Femur (tissue), 1 donor: ENCODE results near the gene FXYD7.

Experiments used
- DNase-seq: peaks from one replicate; pipeline ENCODE4 v3.0.0-alpha.2; 2017

The FXYD7 gene

DNA sequence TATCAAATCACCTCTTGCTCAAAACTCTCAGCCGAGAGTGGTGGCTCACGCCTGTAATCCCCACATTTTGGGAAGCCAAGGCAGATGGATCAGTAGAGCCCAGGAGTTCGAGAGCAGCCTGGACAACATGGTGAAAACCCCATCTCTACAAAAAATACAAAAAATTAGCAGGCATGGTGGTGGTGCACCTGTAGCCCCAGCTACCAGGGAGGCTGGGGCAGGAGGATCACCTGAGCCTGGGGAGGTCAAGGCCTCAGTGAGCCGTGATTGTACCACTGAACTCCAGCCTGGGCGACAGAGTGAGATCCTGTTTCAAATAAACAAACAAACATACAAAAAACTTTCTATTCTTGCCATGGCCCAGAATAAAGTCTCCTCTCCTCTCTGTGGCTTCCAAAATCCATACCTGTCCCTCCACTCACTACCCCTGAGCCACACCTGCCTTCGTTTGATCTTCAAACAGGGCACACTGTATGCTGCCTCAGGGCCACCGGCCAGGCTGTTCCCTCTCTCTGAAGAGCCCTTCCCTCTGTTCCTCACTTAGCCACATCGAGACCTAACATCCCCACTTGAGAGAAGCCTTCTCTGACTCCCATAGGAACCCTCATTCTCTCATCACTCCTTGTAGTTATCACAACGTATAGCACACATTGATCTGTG is 14.5 kb upstream of the FXYD7 start:
- DNase-seq: no peak

DNA sequence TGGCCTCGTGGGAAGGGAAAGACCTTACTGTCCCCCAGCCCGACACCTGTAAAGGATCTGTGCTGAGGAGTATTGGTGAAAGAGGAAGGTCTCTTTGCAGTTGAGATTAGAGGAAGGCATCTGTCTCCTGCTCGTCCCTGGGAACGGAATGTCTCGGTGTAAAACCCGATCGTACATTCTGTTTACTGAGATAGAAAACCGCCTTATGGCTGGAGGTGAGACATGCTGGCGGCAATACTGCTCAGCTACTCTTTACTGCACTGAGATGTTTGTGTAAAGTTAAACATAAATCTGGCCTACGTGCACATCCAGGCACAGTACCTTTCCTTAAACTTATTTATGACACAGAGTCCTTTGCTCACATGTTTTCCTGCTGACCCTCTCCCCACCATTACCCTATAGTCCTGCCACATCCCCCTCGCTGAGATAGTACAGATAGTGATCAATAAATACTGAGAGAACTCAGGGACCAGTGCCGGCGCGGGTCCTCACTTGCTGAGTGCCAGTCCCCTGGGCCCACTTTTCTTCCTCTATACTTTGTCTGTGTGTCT is 13.3 kb upstream of the FXYD7 start:
- DNase-seq: peak; percentile 3

- no peak for DNase-seq
Observed at GRCh38 chr19:35130761-35131720, 12.0 kb upstream of the FXYD7 start.

GRCh38 chr19:35132254-35132653 is 10.8 kb upstream of the FXYD7 start:
- DNase-seq: no peak

DNA sequence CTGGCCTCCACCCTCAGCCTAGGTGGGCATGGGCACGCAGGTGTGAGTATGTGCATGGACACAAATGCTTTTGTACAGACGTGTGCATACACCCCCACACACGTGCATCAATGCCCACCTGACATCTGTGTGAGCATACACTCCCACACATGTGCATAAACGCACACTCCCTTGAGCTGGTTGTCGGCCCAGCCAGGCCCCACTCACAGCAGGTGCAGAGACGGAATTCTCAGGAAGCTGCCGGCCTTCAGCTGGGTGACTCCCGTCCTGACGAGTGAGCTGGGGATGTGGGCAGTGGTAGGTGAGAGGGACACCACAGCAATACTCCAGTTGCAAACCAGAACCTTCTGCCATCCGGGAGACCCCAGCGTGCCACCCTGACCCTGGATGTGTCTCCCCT is 9.2 kb upstream of the FXYD7 start:
- no peak for DNase-seq

DNA sequence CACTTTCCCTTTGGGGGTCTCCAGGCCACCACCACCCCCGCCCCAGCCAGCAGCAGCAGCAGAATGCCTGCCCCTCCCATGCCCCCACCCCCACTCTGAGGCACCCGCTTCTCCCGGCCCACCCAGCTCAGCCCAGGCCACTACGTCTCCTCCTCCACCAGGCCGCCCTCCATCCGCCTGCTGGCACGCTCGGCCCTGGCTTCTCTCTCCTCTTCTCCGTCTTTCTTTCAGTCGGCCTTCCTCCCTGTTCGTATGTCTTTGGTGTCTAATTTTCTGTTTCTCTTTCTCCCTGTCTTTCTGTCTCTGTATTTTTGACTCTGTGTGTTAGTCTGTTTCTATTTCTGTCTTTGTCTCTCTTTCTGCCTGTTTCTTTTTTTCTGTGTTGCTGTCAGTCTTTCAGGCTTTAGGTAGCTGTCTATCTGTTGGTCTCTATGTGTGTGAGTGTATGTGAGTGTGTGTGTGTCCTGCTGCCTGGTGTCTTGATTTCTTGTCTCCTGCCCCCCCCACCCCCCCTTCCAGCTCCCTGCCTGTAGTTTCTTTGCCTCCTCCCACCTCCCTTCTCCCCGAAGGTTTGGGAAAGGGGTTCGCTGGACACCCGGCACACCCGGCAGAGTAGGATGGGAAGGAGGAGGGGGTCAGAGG is 8.3 kb upstream of the FXYD7 start, which contains the start of gene LGI4:
LGI4 (minus strand) TSS at position 459 of the 642 bp plus-strand sequence; CDS start at position 80, 379 bp downstream.
- no peak for DNase-seq

DNA sequence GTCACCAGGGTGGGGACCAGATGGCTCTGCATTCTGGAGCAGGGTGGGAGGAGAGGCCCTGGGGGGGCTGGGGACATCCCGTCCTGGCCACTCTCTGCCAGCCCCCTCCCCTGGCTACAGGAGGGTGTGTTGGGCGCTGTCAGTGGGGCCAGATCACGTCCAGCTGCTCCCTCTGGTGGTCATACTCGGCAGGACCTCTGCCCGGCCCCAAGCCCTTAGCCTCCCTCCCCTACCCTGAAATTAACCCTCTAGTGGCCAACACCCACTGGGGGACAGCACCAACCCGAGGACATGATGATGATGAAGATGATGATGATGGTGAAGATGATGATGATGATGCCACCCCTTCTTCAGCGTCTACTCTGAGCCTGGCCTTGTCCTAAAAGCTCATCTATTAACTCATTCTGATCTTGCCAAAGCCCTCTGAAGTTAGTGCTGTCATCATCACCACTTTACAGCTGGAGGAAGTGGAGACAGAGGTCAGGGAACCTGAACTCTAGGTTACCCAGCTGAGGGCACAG is 7.6 kb upstream of the FXYD7 start:
- peak; percentile 91 for DNase-seq

DNA sequence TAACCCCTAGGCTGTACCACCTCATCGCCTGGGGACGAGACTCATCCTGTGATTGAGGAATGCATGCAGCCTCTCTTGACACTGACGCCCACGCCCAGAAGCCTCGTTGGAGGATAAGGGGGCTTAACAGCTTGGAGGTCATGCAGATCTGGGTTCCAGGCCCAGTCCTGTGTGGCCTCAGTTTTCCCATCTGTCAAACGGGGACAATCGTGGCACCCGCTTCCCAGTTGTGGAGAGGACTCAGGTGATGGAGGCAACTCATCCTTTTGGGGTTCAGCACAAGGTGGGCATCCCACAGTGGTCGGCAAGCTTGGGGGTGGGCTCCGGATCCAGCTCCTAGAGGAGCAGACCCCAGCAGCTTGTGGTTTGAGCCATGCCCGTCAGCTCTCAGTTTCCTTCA is 6.8 kb upstream of the FXYD7 start:
- DNase-seq: no peak

DNA sequence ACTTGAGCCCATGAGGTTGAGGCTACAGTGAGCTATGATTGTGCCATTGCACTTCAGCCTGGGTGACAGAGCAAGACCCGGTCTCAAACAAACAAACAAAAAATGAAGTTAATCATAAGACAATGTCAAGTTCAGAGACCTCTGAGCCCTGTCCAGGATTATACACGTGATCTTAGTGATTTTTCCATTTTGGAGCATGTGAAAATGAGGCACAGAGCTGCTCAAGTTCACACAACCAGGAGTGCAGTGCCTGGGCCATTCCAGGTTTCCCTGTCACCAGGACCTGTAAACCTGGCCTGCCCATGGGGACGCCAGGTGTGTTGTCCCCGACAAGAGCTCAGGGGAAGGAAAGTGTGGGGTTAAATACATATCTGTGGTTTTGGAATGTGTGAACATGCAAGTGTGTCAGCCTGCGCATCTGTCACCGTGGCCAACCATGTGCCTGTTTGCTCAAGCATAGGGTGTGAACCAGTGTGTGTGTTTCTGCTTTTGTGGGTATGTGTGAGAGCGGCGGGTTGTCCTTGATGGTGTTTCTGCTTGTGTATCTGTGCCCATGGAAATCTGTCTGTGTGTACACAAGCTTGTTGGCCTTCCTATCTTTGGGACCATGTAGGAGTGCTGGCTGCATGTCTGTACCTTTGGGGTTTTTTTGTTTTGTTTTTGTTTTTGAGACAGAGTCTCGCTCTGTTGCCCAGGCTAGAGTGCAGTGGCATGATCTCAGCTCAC is 5.9 kb upstream of the FXYD7 start:
- no peak for DNase-seq

DNA sequence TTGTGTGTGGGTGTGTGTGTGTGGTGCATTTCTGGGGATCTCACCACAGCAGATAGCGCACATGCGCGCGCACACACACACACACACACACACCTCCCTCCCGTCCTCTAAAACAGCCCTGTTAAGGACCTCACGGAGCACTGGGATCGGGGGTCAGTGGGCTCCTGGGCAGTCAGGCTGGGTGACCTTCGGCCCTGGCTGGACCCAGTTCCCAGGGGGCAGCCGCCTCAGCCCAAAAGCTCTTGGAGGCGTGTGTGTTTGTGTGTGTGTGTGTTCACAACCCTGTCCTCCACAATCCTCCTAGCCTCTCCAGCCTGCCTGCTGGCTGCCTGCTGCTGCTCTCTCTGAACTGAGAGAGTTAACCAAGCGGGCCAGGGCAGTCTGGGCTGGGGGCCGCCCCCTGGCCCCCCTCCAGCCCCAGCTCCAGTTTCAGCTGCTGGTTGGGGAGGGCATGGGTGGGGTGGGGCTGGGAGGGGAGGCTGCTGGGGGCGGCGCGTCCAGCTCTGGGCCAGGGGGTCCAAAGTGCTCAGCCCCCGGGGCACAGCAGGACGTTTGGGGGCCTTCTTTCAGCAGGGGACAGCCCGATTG is 4.7 kb upstream of the FXYD7 start, which contains the start of gene FXYD1:
FXYD1 (plus strand) TSS at position 520 of the 588 bp plus-strand sequence. CDS start 1,256 bp downstream, outside the sequence.
- peak; percentile 90 for DNase-seq

DNA sequence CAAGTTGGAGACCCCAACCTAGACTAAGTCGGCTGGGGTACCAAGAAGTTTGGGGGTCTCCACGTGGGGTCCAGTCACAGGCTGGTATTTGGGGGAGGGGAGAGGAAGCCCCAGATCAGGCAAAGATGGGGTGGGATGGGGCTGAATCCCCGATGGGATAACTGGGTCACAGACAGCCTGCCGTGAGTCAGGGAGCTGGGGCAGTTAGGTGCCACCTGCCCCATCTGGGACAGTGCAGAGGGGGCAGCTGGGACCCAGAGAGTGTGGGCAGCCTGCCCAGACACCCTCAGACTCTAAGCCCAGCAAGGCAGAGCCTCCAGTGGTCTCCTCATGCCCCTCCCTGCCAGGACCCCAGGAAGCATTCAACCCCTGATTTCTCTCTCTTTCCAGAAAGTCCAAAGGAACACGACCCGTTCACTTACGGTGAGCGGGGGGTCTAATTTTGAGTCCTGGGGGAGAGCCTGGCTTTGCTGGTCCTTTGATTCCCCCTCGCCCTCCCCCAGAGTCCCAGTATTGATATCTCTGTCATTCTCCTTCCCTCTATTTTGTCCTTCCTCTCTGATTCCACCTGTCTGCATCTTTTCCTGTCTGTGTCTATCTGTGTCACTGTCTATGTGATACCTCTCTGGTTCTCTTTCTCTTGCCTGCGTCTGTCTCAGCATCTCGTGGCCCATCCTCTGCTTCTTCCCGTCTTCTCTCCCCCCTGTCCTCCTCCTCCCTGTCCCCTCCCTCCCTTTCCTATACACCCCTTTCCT is 2.7 kb upstream of the FXYD7 start:
- DNase-seq: no peak

DNA sequence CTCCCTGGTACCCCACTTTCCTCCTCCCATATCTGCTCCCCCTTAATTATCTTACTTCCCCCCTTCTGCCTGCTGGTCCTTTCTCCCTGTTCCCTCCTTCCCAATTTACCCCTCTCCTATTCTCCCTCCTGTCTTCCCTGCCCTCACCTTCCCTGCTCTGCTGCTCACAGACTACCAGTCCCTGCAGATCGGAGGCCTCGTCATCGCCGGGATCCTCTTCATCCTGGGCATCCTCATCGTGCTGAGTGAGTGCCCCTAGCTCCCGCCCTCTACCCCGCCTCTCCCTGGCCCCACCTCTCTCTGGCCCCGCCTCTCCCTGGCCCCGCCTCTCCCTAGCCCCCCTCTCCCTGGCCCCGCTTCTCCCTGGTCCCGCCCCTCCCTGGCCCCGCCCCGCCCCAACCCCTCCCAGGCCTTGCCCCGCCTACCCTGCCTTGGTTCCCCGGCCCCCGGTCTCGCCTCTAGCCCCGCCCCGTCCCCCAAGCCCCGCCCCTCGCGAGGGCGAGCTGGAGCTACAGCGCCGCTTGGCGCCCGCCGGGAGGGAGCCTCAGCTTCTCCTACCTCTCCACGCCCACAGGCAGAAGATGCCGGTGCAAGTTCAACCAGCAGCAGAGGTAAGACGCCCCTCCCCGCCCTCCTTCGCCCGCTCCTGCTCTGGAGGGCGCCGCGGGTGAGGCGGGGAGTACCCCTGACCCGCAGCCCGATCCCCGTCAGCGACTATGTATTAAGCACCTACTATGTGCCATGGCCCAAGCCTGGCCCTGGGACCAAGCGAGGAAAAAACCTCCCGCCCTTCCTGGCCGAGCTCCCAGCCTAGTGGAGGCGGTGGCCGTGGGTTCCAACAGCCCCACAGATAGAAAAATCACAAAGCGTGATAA is 1.9 kb upstream of the FXYD7 start:
- peak; percentile 95 for DNase-seq

DNA sequence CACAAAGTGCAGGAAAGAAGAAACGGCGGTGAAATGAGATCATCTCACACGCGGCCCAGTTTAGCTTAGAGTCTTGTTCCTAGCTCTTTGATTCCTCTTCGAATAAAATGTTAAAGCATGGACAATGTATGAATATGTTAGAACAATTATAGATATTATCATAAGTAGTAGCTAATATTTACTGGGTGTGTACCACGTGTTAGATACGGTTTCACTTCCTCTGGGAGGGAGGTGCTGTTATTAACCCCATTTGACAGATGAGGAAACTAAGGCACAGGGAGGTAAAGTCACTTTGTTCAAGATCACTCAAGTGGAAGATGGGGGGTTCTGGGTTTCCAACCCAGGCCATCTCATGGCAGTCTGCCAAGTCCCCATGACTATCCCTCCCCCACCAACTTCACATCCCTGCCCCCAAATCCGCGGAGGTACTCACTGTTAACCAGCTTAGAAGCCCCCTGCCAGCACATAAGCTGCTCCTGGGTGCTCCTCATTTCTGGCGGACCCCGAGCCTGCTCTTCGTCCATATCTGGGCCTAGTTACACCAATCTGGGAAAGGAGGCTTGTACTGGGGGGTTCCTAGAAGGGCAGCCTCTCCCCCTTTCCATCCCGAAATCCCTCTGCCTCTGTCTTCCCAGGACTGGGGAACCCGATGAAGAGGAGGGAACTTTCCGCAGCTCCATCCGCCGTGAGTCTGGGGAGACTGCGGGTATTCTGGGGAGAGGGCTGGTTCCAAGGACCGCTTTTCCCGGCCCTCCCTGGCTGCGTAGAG is 1.0 kb upstream of the FXYD7 start:
- no peak for DNase-seq

DNA sequence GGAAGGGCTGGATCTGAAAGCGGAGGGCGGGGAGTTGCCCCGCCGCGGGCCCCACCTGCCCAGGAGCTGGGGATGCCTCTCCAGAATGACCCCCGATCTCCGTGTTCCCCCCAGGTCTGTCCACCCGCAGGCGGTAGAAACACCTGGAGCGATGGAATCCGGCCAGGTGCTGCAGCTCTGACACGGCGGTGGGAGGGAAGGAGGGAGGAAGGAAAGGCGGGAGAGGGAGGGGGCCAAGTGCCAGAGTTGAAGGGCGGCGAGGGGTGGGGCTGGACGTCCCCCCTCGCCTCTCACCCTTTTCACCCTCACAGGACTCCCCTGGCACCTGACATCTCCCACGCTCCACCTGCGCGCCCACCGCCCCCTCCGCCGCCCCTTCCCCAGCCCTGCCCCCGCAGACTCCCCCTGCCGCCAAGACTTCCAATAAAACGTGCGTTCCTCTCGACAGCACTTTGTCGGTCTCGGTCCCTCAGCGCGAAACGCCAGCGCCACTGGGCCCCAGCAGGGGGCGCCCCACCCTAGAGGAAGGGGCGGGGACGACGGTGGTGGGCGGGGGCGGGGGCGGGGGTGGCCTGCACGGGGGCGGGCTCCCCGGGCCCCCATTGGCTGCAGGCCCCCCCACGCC is 337 bp upstream of the FXYD7 start:
- DNase-seq: peak; percentile 65

DNA sequence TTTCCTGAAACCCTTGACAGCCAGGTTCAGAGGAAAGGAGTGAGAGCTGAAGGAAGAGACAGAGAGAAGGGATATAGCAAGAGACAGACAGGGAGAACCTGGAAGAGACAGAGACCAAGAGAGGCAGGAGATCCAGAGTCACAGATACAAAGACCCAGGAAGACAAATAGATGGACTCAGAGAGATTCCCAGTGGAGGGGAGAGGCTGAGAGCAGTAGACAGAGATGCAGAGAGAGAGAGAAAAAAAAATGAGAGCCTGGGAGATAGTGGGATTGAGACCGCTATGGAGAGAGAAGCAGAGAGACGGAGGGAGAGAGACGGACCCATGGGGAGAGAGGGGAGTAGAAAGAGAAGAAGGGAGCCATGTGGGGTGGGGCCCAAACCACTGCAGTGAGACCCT is 763 bp downstream of the FXYD7 start:
- no peak for DNase-seq

DNA sequence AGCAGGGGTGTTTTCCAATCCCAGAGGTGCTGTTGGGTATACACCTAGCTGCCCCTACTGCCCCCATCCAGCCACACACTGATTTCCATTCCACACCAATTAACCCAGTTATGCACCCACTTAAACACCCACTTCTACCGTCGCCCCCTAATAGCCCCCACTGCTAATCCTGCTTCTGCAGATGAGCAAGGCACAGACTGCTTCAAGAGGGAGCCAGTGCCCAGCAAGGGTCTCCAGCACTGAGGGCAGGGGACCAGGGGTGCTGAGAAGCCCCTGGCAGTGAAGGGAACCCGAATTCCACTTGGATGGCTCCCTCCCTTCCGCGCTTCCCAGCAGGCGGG is 1.2 kb downstream of the FXYD7 start:
- no peak for DNase-seq

DNA sequence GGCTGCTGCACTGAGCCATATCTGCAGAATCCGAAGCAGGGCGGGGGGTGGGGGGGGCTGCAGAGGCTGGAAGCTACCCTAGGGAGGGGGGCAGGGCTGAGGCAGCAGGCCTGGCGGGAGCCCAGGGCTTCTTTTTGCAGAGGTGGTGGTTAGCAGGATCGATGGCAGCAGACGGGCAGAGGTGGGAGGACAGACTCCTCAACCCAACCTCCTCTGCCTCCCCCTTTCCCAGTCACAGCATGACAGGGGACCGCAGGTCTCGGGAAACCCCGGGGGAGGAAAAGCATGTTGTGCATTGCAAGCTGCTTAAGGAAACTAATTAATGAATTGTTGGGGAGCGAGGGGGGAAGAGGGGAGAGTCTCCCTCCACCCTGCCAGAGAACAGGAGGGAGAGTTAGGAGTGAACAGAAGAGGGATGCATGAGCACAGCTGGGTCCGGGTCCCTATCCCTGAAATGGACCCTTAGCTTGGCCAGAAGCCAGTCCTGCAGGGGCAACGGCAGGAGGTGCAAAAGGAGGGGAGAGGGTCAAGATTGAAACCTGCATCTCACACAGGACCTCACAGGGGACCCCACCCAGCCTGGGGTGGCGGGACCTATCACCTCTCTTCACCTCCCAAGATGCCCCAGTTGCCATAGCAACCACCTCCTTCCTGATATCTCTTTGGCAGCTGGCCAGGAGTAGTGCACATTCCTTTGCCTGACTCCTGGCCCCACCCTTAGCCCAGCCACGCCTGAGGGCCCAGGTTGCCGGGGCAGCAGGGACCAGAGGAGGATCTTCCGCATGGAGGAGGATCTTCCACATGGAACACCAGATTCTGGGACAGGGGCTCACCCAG is 1.8 kb downstream of the FXYD7 start:
- no peak for DNase-seq
